Measurements from ENCODE around the gene RNF224.
"Not testable (repeated sequence)": the region's sequence is repeated elsewhere in the genome, so short reads cannot be mapped to it uniquely, and the experiment has no call there.

Gene RNF224

DNA sequence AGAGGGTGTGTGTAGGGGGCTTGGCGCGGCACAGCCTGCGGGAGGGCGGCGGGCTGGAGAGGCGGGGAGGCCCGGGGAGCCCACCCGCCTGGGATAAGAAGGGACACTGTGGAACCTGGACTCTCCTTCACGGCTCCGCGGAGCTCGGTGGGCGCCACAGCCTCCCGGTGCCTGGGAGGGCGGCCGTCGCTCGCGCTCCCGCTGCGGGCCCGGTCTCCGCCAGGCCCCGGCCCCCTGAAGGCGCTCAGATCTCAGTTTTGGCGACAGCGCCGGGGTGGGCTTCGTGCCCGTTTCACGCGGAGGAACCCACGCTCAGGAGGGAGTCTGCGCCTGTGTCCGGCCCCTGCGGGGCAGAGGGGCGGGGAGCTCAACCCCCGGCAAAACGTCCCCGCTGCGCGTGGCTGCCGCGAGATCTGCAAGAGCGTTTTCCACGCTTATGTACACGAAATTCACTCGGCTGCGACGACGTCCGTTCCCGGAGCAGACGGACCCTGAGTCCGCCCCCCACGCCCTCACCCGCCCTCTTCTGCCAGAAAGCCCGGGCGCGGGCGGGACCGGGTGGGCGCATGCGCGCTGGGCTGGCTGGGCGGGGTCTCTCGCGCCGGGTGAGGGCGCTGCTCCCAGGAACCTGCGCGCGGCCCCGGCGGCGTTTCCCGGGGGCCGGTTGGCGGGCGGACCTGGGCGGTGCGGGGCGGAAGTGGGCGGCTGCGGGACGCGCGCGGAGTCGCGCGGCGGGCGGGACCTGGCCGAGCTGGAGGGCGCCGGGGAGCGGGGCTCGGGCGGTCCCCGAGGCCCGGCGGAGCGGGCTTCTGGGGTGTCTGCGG, 27.5 kb downstream of the RNF224 start, which contains the start of gene NELFB:
TSS of gene NELFB (plus strand) at position 704 of the 824 bp plus-strand sequence.
- peak; percentile 99 for DNase-seq (ENCODE audit: low spot score)

- peak; percentile 75 for DNase-seq (ENCODE audit: low spot score)
Measured at GRCh38 chr9:137255448-137256114, 28.3 kb downstream of the RNF224 start.

DNA sequence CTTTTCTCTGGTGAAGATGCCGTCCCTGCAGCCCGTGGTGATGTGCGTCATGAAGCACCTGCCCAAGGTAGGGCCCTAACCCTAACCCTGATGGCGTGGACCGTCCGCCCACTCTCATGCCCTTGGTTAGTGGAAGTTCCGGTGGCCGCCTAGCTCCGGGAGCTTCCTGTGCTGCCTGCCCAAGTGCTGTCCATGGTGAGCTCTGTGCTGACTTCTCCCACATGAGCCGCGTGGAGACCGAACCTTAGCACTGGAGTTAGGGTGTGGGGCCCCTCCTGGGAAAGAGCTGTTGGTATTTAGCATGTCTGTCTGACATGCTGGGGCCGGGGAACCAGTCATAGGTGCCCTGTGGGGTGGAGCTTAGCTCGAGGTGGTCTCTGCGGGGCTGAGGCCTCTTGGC, 29.1 kb downstream of the RNF224 start:
- DNase-seq (ENCODE audit: low spot score), result no peak

- DNase-seq (ENCODE audit: low spot score), result no peak
Measured at GRCh38 chr9:137256856-137257255, 29.6 kb downstream of the RNF224 start.

- not testable (repeated sequence) for DNase-seq (ENCODE audit: low spot score)
Measured at GRCh38 chr9:137262173-137262908, 35.0 kb downstream of the RNF224 start.

- DNase-seq (ENCODE audit: low spot score), result no peak
Measured at GRCh38 chr9:137262909-137263285, 35.6 kb downstream of the RNF224 start.

DNA sequence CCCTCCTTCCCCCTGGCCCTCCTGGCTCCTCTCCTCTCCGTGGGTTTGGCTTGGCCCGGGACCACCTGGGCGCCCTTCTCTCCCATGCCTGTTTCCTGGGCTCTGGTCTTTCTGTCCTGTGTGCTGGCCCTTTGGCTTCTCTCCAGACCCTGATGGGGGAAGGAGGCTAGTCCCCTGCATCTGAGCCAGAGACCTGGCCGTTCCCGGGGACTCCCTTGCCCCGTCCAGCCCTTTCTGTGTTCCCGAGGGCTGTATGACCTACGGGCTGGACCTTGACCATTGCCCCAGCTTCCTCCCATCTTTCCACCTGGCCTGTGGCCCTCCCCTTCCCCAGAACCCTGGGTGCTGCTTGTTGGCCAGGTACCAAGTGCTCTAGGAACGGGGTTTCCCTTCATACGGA, 36.2 kb downstream of the RNF224 start:
- no peak for DNase-seq (ENCODE audit: low spot score)

DNA sequence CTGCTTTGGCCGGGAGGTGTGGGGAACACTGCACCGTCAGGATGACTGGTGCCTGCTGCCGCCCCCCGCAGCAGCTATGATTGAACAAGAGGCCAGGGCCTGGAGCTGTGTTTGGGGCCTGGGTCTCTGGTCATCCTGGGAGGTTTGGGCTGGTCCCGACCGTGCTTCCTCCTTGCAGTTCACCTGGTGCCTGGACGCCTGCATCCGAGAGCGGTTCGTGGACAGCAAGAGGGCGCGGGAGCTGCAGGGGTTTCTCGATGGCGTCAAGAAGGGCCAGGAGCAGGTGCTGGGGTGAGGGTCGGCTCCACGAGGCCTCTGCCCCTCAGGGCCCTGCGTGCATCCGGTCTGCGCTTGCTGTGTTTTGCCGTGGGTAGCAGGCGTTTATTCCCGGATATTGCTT, 36.8 kb downstream of the RNF224 start:
- no peak for DNase-seq (ENCODE audit: low spot score)

GRCh38 chr9:137265496-137266161, 38.3 kb downstream of the RNF224 start:
- no peak for DNase-seq (ENCODE audit: low spot score)

GRCh38 chr9:137266162-137266527, 38.8 kb downstream of the RNF224 start:
- no peak for DNase-seq (ENCODE audit: low spot score)

DNA sequence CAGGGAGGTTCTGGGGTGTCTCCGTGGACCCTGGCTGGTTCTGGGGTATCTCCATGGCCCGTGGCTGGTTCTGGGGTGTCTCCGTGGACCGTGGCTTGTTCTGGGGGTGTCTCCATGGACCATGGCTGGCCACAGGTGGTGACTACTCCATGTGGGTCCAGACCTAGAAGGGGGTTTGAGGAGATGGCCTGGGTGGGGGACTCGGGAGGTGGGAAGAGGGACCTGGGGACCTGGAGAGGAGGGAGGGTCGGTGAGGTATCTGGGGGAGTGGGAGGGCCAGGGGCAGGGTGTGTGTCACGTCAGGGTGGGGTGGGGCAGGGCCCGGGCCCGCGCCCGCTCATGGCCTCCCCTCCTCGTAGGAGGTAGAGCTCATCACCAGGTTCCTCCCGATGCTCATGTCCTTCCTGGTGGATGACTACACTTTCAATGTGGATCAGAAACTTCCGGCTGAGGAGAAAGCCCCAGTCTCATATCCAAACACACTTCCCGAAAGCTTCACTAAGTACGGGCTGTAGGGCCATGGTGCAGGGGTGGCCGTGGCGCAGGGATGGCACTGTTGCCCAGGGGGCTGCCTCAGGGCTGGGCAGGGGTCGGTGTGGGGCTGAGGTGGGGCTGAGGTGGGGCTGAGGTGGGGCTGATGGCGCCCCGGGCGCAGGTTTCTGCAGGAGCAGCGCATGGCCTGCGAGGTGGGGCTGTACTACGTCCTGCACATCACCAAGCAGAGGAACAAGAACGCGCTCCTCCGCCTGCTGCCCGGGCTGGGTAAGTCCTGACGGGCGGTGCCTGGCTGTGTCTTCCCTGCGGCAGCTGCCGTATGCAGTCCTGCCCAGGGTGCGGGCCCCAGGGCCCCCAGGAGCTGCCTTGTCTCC, 39.5 kb downstream of the RNF224 start:
- no peak for DNase-seq (ENCODE audit: low spot score)

- no peak for DNase-seq (ENCODE audit: low spot score)
Measured at GRCh38 chr9:137267933-137268355, 40.6 kb downstream of the RNF224 start.

DNA sequence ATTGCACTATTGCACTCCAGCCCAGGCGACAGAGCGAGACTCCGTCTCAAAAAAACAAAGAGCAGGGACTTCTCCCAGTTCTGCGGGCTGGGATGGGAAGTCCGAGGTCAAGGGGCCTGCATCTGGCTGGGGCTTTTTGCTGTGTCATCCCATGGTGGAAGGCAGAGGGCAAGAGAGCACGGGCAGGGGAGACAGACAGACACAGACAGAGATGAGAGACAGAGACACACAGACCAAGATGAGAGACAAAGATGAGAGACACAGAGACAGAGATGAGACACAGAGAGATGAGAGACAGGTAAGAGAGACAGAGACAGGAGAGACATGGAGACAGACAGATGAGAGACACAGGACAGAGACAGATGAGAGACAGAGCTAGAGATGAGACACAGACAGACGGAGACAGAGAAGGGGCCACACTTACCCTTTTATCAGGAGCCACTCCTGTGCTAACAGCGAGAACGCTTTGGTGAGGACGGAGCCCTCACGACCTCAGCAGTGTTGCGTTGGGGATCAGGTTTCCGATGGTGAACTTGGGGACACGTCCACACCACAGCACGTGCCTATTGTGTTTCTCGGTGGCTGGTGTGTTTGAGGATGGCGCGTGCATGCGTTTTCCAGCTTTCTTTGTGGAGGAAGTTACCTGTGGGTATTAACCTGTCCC, 41.4 kb downstream of the RNF224 start:
- no peak for DNase-seq (ENCODE audit: low spot score)

GRCh38 chr9:137269231-137269772, 42.0 kb downstream of the RNF224 start:
- no peak for DNase-seq (ENCODE audit: low spot score)

- DNase-seq (ENCODE audit: low spot score), result no peak
Measured at GRCh38 chr9:137270929-137271695, 43.8 kb downstream of the RNF224 start.

- DNase-seq (ENCODE audit: low spot score), result no peak
Measured at GRCh38 chr9:137271696-137272076, 44.4 kb downstream of the RNF224 start.

DNA sequence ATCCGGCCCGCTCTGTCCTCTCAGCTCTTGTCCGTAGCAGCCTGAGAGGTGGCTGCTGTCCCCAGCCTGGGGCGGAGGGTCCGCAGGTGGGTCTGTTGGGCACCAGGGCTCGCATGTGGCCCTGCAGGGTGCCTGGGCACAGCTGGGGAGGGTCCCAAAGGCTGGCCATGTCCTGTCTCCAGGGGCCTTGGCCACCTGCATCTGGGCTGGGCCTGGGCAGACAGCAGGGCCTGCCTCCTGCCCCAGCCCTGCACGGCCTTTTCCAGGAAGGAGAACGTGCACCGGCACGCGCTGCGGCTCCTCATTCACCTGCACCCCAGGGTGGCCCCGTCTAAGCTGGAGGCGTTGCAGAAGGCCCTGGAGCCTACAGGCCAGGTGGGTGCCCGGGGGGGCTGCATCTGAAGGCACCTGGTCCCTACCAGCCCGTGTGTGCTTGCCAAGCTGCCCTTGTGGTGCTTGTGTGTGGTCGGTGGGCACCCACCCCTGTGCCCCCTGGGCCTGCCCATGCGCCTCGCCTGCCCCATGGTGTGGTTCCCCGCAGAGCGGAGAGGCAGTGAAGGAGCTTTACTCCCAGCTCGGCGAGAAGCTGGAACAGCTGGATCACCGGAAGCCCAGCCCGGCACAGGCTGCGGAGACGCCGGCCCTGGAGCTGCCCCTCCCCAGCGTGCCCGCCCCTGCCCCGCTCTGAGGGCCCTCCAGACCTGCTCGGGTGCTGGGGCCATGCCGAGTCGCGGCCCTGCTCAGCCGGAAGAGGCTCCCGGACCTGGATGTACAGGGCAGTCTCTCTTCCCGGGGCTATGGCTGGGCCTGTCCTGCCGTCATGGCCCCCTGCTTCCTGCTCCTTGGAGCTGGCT, 45.2 kb downstream of the RNF224 start:
- no peak for DNase-seq (ENCODE audit: low spot score)

DNA sequence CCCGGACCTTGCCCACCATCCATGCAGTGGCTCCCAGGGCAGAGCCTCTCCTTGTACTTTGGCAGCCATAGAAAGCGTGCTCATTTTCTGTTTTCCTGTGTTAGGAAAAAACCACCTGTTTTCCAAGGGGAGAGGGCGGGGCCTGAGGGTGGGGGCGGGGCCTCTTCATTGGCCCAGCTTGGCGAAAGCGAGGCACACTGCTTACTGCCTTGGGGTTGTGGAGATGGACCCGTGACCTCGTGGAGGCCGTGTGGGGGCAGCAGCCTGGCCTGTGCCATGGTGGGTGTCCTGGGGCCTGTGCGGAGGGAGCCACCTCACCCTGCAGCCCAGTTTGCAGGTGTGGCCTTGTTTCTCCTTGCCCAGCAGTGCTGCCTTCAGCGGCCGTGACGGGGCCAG, 45.8 kb downstream of the RNF224 start:
- no peak for DNase-seq (ENCODE audit: low spot score)

Measured in HuH-7 (cell line).